ENCODE results near the gene GTF3A.

- TF ChIP-seq CTCF (conservative IDR thresholded peaks at IDR 0.05; ENCODE audit: low read depth, low read length) (no peak), EZH2 (IDR thresholded peaks at IDR 0.05; ENCODE audit: borderline replicate concordance, low read depth, low read length, poor library complexity, severe bottlenecking) (no peak)
Observed at GRCh38 chr13:27440408-27440807, 16.0 kb downstream of the GTF3A start.
